ENCODE data around the gene LDAF1. TPM values are rescaled to one million over a fixed set of nuclear protein-coding genes. Genes with fewer than 3 reads are reported as not detected.

Gene LDAF1
- total RNA-seq, result 51.7 and 63.3 TPM in 2 replicates

GRCh38 chr16:21158208-21159110, at the start of gene LDAF1:
Gene LDAF1, plus strand, starts transcription at chr16:21158674. Its CDS starts 2,509 bp downstream, at chr16:21161183.

DNA sequence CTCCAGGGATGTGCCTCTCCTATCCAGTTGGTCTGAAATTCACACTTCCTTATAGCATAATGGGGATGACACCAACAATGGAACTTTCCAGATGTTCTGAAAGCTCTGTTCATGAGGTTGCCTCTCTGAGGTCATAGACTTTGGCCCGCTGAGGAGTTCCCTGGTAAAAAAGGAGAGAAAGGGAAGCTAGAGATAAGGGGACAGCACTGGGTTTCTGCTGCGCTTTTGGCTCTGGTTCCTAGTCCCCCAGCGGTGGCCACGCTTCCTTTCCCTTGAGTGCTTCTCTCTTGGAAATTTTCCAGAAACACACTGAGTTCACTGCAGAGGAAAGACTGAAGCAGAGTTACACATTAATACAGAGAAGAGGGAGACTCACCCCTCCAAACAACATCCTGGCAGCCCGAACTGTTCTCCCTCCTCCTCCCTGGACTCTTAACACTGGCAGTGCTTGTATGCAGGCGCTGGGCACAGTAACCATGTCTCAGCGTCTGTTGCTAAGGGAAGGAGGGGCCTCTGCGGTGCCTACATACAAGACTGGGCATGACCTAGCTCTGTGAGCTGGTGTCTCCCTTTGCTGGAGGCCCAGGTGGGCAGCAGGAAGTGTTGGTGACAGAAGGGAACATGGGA, 8.0 kb upstream of the LDAF1 start, which contains the start of gene DNAH3:
DNAH3 (minus strand) TSS at position 472 of the 627 bp plus-strand sequence. CDS start 527 bp downstream, outside the sequence.

GRCh38 chr16:21211486-21211885, 53.0 kb downstream of the LDAF1 start, which contains the start of gene ZP2:
Gene ZP2, minus strand, starts transcription at chr16:21211574. Its CDS starts 27 bp downstream, at chr16:21211547.

Other genes with a start within 250 kb of the LDAF1 start
- gene DNAH3, start 7.8 kb upstream of the LDAF1 start, total RNA-seq, result under 0.01 TPM in 2 replicates
- not detected in 2 replicates for gene ZP2, start 52.9 kb downstream of the LDAF1 start, total RNA-seq
- gene ANKS4B, start 75.0 kb downstream of the LDAF1 start, total RNA-seq, result not detected in 2 replicates
- gene CRYM, start 119.6 kb downstream of the LDAF1 start, total RNA-seq, result 0.11 and 0.39 TPM in 2 replicates

Measured in articular chondrocyte of knee joint (primary cell).